ENCODE data around the gene NBEA.

DNA sequence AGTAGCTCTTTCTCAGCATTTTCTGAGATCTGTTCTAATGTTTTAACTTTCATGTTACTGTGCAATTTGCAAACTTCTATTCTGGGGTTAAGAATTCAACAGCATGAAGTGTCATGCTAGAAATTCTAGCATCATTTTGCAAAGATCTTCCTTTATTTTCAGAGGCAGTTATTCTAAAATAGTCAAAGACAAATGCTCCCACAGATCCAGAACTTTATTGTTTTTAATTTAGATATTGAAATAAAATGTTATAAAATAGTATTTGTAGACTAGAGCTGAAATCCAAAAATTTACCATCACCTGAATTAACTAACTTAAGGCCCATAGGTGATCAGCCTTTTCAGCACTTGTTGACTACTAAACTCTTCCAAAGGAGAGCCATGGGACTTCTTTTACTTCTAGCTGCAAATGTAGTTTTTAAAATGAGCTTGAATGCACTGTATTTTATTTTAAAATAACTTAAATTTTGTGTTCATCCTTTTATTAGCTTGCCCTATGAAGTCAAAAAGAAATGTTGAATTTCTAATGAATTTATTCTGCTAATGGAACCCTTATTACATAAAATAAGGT lies 531.2 kb downstream of the NBEA start:
- TF ChIP-seq POLR2AphosphoS5 (IDR thresholded peaks at IDR 0.05) = no peak
- TF ChIP-seq, protein P1, sequence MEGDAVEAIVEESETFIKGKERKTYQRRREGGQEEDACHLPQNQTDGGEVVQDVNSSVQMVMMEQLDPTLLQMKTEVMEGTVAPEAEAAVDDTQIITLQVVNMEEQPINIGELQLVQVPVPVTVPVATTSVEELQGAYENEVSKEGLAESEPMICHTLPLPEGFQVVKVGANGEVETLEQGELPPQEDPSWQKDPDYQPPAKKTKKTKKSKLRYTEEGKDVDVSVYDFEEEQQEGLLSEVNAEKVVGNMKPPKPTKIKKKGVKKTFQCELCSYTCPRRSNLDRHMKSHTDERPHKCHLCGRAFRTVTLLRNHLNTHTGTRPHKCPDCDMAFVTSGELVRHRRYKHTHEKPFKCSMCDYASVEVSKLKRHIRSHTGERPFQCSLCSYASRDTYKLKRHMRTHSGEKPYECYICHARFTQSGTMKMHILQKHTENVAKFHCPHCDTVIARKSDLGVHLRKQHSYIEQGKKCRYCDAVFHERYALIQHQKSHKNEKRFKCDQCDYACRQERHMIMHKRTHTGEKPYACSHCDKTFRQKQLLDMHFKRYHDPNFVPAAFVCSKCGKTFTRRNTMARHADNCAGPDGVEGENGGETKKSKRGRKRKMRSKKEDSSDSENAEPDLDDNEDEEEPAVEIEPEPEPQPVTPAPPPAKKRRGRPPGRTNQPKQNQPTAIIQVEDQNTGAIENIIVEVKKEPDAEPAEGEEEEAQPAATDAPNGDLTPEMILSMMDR (IDR thresholded peaks at IDR 0.05) = no peak
- TF ChIP-seq POLR2A (IDR thresholded peaks at IDR 0.05) = no peak
- TF ChIP-seq EP300 (IDR thresholded peaks at IDR 0.05) = no peak

Data from stomach (tissue), 4 donors.